HG03520 (cell line): ENCODE measurements around the gene COX18.

Source experiments
- ATAC-seq: cut with Tn5 transposase; IDR thresholded peaks from one replicate; pipeline ENCODE4 v1.9.1; 2021; ENCODE audit warnings: mild to moderate bottlenecking, moderate library complexity; ENCODE audit not compliant: unreplicated experiment

COX18 gene

DNA sequence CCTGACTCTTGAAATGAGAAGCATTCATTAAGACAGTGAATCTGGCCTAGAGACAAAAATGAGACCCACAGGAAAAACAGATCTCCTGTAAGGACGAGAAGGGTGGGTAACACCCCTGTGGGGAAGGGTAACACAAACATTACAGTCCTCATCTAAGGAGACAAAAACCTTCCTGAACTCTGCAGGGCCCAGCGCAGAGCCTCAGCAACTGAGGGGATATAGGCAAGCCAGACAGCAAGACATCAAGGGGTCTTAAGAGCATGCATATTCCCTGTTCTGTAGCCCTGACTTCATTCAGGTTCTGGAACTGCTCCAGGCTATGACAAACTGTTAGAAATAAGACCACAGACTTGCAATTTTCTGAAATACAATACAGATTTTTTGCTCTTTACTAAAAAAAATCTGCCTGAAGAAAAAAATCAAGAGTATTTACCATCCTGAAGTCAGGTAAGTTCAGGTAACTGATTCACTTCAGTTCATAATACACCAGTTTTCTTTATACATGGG is 15.5 kb downstream of the COX18 start:
- no peak for ATAC-seq

DNA sequence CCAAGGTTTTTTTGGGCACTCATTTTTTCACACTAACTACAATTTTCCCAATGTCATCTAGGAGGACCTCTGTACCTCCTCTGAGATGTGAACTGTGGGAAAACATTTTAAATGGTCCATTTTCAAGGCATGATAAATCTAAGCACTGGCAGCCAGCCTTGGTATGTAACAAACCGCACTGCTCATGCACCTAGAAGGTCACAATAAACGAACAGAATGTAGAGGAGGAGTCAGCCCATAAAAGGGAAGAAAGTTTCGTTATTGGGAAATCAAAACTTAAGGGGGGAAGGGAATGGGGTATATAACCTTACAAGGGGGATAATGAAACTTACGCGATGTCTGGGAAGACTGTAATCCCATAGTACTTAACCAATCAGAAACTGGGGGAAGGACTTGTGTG is 16.4 kb downstream of the COX18 start:
- ATAC-seq = no peak

DNA sequence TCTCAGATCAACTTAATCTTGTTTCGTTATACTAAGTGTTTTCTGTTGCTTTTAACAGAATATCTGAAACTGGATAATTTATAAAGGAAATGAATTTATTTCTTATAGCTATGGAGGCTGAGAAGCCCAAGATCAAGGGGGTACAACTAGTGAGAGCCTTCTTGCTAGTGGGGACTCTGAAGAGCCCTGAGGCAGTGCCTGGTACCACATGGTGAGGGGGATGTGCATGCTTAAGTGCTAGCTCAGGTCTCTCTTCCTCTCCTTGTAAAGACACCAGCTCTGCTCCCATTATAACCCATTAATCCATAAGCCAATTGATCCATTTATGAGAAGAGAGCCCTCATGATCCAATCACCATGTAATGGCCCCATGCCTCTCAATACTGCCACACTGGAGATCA is 17.9 kb downstream of the COX18 start:
- no peak for ATAC-seq

DNA sequence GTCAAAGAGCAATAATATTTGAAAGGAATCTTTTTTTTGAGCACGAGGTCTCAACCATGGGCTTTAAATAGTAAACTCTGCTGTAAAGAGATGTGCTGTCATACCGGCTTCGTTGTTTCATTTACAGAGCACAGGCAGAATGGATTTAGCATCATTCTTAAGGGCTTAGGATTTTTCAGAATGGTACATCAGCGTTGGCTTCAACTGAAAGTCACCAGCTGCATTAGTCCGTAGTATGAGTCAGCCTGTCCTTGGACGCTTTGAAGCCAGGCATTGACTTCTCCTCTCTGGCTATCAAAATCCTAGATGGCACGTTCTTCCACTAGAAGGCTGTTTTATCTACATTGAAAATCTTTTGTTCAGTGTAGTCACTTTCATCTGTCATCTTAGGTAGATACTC is 23.6 kb downstream of the COX18 start:
- ATAC-seq = no peak

DNA sequence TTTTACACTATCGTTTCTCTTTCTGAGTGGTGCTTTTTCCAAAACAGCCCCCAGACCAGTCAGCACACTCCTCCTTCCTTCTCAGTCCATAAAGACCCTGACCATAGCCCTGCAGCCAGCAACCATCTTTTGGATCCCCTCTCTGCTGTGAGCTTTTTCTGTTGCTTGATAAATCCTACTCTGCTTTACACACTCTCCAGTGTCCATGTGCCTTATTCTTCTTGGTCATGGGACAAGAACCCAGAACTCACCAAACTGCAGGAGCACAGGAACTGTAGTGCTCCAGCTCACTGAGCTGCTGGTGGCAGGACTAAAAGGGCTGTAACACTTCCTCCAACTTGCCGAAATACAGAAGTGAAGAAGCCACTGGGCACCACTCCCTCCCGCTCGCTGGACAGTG is 32.5 kb downstream of the COX18 start:
- no peak for ATAC-seq

DNA sequence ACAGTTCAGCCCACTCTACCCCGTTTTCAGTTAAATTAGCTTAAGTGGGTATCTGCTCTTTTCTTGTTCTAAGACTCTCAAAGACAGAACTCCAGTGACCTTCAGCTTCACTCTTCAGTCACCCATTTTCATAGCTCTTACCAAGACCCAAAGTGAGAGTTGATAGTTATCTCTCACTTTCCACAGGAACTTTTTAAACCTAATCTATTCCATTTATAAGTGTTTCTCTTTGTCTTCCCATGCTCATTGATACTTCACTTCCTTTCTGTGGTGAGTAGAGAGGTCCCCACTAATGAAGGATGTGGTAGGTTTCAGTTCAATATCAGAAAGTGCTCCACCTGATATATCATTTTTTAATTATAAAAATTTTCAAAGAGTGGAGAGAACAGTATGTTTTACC is 33.4 kb downstream of the COX18 start:
- no peak for ATAC-seq

DNA sequence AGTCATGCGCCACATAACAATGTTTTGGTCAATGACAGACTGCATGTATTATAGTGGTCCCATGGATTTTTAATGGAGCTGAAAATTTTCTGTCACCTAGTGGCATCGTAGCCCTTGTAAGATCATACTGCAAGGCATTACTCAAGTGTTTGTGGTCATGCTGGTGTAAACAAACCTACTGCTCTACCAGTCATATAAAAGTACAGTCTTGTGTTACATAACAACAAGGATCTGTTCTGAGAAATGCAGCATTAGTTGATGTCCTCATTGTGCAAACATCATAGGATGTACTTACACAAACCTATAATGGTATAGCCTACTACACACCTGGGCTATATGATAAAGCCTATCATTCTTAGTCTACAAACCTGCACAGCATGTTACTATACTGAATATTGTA is 34.6 kb downstream of the COX18 start:
- ATAC-seq = no peak

DNA sequence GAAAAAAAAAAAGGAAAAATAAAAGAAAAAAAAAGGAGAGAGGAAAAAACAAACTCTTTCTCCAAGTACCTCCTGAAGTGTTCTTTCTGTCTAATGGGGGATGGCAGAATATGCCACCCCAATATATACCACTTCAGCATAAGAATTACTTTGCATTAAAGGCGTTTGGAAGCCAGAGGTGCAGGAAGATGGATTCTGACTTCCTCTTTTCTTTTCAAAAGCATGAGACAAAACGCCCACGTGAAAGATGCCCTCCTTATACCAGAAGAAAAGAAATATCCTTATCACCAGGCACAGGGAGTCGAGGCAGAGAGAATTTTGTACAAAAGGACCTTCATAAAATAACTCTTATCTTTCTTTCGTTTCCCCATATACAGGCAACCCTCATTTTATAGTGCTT is 40.9 kb downstream of the COX18 start:
- ATAC-seq = no peak

DNA sequence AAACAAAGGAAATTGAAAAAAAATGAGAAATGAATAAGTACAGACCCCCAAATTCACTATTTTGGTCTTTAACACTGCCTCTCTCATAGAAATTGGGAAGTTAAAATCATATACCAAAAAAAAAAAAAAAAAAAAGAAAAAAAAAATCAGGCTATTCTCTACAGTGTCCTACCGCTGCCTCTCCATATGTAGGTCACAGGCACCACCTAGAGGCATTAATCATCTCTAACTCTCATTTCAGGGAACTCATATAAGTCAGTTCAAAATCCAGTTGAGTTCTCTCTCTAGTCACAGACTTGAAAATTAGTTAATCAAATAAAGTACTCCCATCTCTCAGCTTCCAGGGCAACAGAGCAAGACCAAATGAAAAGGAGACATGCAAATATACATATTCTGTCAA is 47.9 kb downstream of the COX18 start:
- peak; percentile 53 for ATAC-seq

DNA sequence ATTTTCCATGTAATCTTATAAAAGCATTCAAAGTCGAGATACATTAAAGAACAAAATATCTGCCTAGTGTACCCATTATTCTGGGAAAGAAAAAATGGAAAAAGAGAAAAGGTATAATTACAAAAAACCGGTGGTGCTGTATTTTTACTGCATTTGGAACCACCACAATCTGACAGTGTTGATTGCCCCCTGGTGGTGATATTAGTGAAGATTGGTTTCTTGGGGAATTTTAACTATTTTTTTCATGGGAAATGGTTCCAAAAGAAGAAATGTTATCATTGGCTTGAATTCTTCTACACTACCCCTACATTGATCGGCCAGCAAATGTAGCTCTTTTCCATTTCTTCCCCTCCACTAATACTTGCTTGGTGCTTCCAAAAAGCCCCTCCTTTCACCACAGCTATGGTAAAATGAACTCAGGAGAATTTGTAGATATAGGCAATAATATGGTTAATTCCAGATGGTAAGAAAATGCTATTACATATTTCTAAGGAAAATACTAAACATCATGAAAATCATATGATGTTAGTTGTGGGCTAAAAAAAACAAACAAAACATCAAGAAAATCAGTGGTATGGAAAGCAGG is 50.0 kb downstream of the COX18 start:
- ATAC-seq = no peak

DNA sequence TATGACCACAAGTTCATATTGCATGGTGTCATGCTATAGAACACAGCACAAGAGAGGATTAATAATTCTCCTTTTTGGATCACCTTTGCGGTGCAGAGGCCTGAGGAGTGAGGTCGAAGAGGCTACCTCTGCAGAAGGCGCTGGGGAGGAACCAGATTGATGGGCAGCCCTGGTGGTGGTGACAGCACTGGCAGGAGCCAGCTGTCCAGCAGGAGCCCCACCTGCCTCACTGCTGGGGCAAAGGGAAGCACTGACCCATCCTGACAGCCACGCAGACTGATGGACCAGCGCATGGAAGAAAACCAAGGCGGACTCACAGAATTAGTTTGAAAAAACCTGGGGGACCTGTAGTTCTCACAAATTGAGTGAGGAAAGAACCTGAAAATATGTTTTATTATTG is 50.9 kb downstream of the COX18 start:
- no peak for ATAC-seq

DNA sequence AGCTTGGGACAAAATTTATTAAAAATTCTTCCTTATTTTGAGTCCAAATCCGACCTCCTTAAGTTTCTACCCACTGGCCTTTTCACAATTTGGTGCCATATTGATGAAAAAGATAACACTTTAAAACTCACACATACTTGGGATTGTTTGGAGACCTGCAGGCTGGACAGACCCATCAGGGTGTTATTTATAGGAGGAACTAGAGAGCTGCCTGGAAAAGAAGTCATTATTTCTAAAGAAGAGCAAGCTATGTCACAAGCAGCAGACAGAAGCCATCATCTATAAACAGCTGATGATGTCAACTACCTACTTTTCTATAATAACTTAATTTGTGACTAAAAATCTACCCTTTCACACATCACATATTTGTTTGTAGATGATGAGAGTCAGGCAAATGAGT is 56.2 kb downstream of the COX18 start:
- ATAC-seq = no peak

DNA sequence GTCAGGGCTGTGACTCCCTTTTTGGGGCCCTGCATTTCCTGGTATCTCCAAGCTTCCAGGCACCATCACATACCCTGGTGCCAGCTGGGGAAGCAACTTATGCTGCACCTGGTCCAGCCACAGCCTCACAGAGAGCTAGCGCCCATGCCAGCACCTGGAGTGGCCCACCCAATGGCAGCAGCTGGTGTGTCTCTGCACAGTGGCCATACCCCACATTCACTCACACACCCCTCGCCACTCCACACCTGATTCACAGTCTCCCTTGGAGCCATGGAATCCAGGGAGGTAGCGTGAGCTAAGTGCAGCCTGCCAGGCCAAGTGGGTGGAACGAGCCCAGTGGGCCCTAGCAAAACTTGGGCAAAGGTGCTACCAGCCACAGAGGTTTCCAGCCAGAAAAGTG is 56.8 kb downstream of the COX18 start:
- no peak for ATAC-seq

DNA sequence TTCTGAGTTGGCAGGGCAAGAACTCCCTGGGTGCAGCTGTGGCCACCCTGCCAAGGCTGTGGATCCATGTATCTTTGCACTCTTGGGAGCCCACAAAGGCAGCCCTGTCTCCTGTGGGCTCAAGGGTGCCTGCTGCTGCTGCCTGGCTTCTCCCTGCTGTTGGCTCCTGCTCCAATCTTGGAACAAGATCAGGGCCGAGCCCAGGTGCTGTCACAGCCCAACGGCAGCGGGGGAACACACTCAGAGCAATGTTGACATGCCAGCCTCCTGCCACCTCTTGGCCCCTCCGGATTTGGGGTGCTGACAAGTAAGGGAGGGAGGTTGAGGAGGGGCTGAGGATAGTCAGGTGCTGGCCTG is 57.9 kb downstream of the COX18 start:
- no peak for ATAC-seq

DNA sequence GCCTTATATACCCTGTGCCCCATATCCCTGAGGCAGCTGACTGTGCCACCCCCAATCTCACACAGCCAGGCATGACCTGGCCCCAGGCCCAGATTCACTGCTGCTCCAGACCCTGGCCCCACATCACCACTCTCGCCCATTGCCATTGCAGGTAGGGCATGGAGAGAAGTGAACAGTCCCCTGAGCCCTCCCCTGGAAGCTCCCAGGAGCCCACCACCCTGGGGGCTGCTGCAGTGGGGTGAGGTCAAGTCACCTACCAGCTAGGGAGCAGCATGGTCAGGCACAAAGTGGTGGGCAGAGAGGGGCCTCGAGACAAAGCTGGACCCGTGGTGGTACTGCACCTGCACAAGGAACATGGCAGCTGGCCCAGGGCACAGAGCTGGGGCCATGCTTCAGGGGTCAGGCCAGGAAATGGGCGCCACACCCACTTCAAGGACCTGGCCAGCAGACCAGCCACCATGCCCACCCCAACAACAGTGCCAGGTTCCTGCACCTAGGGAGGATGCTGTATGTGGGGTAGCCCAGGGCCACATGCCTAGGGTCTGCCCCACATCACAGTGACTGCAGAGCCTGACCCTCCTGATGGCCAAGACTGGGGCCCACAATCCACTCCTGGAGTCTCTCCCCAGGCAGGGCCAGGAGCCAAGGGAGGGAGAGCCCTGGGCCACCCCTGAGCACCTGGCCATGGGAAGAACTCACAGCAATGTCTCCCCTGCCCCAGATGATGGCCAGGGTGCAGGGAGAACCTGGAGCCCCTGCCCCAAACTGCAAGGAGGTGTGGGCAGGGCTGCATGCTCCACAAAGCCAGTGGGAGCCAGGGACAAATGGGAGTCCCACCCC is 58.5 kb downstream of the COX18 start:
- no peak for ATAC-seq

DNA sequence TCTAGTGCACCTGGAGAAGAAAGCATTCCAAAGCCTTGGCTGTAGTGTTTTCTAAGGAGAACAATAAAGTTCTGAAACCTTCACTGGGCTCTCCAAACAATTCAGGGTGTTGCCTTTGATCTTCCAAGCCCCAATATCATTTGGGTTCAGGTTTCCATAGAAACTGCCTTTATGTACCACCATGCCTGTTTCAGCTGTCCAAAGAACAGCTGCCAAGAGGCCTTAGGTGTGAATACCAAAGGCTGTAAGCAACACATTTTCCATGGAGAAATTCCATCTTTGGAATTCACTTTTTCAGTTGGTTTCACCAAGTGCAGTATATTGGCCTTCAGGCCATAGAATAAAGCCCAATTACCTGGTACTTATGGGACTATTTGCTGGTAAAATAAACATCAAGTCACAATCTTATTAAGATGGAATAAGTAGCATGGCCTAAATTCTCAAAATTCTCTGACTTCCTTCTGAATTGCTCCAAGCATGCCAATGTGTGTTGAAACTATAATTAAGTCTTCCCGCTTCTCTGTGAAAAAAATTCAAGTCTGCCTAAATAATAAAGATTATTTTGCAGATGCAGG is 61.9 kb downstream of the COX18 start:
- ATAC-seq = no peak

DNA sequence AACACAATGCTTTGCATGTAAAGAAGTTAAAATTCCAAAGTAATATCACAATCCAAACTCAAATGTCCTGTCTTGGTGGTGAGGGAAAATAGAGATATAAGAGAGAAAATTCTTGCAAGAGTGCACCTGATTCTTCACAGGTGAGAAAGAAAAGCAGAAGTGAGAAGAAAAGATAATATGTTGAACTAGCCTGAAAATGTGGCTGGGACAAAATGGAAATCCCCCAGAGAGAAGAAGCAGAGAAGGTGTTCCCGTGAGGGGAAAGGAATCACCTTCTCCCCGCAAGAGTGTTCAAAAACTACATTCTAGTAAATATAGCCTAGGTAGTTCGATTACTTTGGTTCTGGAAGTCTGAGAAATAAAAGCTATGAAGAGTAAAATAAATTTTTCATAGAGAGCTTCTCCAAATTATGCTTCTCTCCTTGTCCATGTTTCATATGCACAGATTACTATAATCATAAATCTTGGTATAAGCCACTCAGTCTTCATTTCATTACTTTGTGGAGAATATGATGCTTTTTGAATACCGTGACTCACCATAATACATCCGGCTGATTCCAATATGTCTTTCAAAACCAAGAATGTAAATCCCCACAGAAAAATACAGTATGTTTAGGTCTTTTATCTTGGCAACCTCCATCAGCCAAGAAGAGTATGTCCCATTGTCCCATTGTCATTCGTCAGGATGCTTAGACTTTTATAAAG is 63.1 kb downstream of the COX18 start:
- ATAC-seq = peak; percentile 86

DNA sequence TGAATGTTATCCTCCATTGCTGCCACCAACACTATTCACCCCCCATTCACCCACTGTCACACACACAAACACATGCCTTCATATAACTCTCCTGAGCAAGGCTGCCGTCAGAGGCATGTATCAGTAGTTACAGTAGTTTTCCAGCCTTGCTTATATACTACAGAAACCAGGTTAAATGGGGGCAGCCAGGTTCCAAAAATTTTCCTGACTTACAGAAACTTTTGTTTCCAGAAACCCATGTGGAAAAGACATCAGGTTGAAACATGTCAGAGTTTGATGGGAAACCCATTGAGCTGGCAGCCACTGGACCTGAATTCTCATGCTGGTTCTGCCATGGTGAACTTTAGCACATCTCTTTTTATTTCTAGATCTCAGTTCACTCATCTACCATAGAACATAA is 64.0 kb downstream of the COX18 start:
- no peak for ATAC-seq
